Activated naive CD8-positive, alpha-beta T cell treated with anti-CD3 and anti-CD28 coated beads, Interleukin-2, amount 50 U/mL, for 16 hours (primary cell): ENCODE results near the gene TMEM254.
A peak's percentile ranks its signal among the peaks of the same experiment; 100 is the strongest.
"Not testable (repeated sequence)": the region's sequence is repeated elsewhere in the genome, so short reads cannot be mapped to it uniquely, and the experiment has no call there.

Source experiments
- DNase-seq: peaks from one replicate; pipeline ENCODE4 v3.0.0-alpha.2; 2020; ENCODE audit warnings: low read depth, low spot score

The TMEM254 gene

GRCh38 chr10:80078448-80079311, at the start of gene TMEM254:
TSS of gene TMEM254 (plus strand) at chr10:80078665. CDS start at chr10:80078700, 35 bp downstream.
- DNase-seq: peak; percentile 65

GRCh38 chr10:80029205-80029604, 49.3 kb upstream of the TMEM254 start:
- not testable (repeated sequence) for DNase-seq

GRCh38 chr10:80029865-80030264, 48.6 kb upstream of the TMEM254 start:
- not testable (repeated sequence) for DNase-seq

GRCh38 chr10:80032503-80032902, 46.0 kb upstream of the TMEM254 start:
- no peak for DNase-seq

- not testable (repeated sequence) for DNase-seq
Observed at GRCh38 chr10:80034766-80035165, 43.7 kb upstream of the TMEM254 start.

- DNase-seq: not testable (repeated sequence)
Observed at GRCh38 chr10:80035430-80035829, 43.0 kb upstream of the TMEM254 start.

- DNase-seq: not testable (repeated sequence)
Observed at GRCh38 chr10:80036921-80037500, 41.5 kb upstream of the TMEM254 start.

- not testable (repeated sequence) for DNase-seq
Observed at GRCh38 chr10:80038226-80038625, 40.2 kb upstream of the TMEM254 start.

GRCh38 chr10:80041162-80041561, 37.3 kb upstream of the TMEM254 start:
- no peak for DNase-seq

- not testable (repeated sequence) for DNase-seq
Observed at GRCh38 chr10:80044935-80045334, 33.5 kb upstream of the TMEM254 start.

- DNase-seq: peak; percentile 49
Observed at GRCh38 chr10:80046629-80047441, 31.6 kb upstream of the TMEM254 start.

GRCh38 chr10:80050752-80051151, 27.7 kb upstream of the TMEM254 start:
- no peak for DNase-seq

GRCh38 chr10:80051993-80052392, 26.5 kb upstream of the TMEM254 start:
- no peak for DNase-seq

GRCh38 chr10:80055760-80056159, 22.7 kb upstream of the TMEM254 start:
- DNase-seq: no peak

- no peak for DNase-seq
Observed at GRCh38 chr10:80057171-80057570, 21.3 kb upstream of the TMEM254 start.

- no peak for DNase-seq
Observed at GRCh38 chr10:80064120-80064886, 14.2 kb upstream of the TMEM254 start.

- DNase-seq: no peak
Observed at GRCh38 chr10:80066809-80067208, 11.7 kb upstream of the TMEM254 start.

- DNase-seq: not testable (repeated sequence)
Observed at GRCh38 chr10:80067821-80068220, 10.6 kb upstream of the TMEM254 start.

GRCh38 chr10:80068270-80068669, 10.2 kb upstream of the TMEM254 start:
- no peak for DNase-seq

- no peak for DNase-seq
Observed at GRCh38 chr10:80070057-80070456, 8.4 kb upstream of the TMEM254 start.

GRCh38 chr10:80072584-80072983, 5.9 kb upstream of the TMEM254 start:
- DNase-seq: no peak
